ENCODE data around the gene GCM1. TPM values are rescaled to one million over a fixed set of nuclear protein-coding genes. Genes with fewer than 3 reads are reported as not detected.
A peak's percentile ranks its signal among the peaks of the same experiment; 100 is the strongest.

GCM1 gene
- total RNA-seq (2014; rRNA removed; shearing (Covaris generic)), result not detected in 2 replicates
- polyA plus RNA-seq (2015; cell fraction: cytosol; rRNA removed), result not detected in 2 replicates
- not detected in 2 replicates for polyA plus RNA-seq (2015; cell fraction: nucleus; rRNA removed)

GRCh38 chr6:53148684-53149083, at the start of gene GCM1:
Gene GCM1, minus strand, starts transcription at chr6:53148841. Its CDS starts 3,209 bp downstream, at chr6:53145632.
- no peak for DNase-seq (ENCODE audit: low read depth, low spot score)
- in situ Hi-C loops (cut with HindIII; ENCODE audit: low pct_unique_long_range_greater_than_20kb, low sequenced_read_pairs), result no loop called here

GRCh38 chr6:53197553-53197952, 48.9 kb upstream of the GCM1 start:
- in situ Hi-C loops (cut with HindIII; ENCODE audit: low pct_unique_long_range_greater_than_20kb, low sequenced_read_pairs), result no loop called here

GRCh38 chr6:53195048-53195447, 46.4 kb upstream of the GCM1 start:
- in situ Hi-C loops (cut with HindIII; ENCODE audit: low pct_unique_long_range_greater_than_20kb, low sequenced_read_pairs), result no loop called here
- DNase-seq (ENCODE audit: low read depth, low spot score), result no peak

More at GRCh38 chr6:53197553-53197952, 48.9 kb upstream of the GCM1 start:
- no peak for DNase-seq (ENCODE audit: low read depth, low spot score)

GRCh38 chr6:53192682-53193188, 44.1 kb upstream of the GCM1 start:
- in situ Hi-C loops (cut with HindIII; ENCODE audit: low pct_unique_long_range_greater_than_20kb, low sequenced_read_pairs), result no loop called here
- DNase-seq (ENCODE audit: low read depth, low spot score), result peak; percentile 41

- in situ Hi-C loops (cut with HindIII; ENCODE audit: low pct_unique_long_range_greater_than_20kb, low sequenced_read_pairs), result no loop called here
- DNase-seq (ENCODE audit: low read depth, low spot score), result no peak
Observed at GRCh38 chr6:53189554-53189953, 40.9 kb upstream of the GCM1 start.

GRCh38 chr6:53188833-53189232, 40.2 kb upstream of the GCM1 start:
- in situ Hi-C loops (cut with HindIII; ENCODE audit: low pct_unique_long_range_greater_than_20kb, low sequenced_read_pairs), result no loop called here

GRCh38 chr6:53180678-53181077, 32.0 kb upstream of the GCM1 start:
- no peak for DNase-seq (ENCODE audit: low read depth, low spot score)
- in situ Hi-C loops (cut with HindIII; ENCODE audit: low pct_unique_long_range_greater_than_20kb, low sequenced_read_pairs), result no loop called here

More at GRCh38 chr6:53188833-53189232, 40.2 kb upstream of the GCM1 start:
- DNase-seq (ENCODE audit: low read depth, low spot score), result no peak

- in situ Hi-C loops (cut with HindIII; ENCODE audit: low pct_unique_long_range_greater_than_20kb, low sequenced_read_pairs), result no loop called here
- DNase-seq (ENCODE audit: low read depth, low spot score), result no peak
Observed at GRCh38 chr6:53179961-53180651, 31.5 kb upstream of the GCM1 start.

GRCh38 chr6:53178837-53179432, 30.3 kb upstream of the GCM1 start:
- in situ Hi-C loops (cut with HindIII; ENCODE audit: low pct_unique_long_range_greater_than_20kb, low sequenced_read_pairs), result no loop called here
- DNase-seq (ENCODE audit: low read depth, low spot score), result no peak

GRCh38 chr6:53175027-53175426, 26.4 kb upstream of the GCM1 start:
- DNase-seq (ENCODE audit: low read depth, low spot score), result no peak
- in situ Hi-C loops (cut with HindIII; ENCODE audit: low pct_unique_long_range_greater_than_20kb, low sequenced_read_pairs), result no loop called here

- in situ Hi-C loops (cut with HindIII; ENCODE audit: low pct_unique_long_range_greater_than_20kb, low sequenced_read_pairs), result no loop called here
- no peak for DNase-seq (ENCODE audit: low read depth, low spot score)
Observed at GRCh38 chr6:53172468-53172803, 23.8 kb upstream of the GCM1 start.

GRCh38 chr6:53171605-53172467, 23.2 kb upstream of the GCM1 start:
- in situ Hi-C loops (cut with HindIII; ENCODE audit: low pct_unique_long_range_greater_than_20kb, low sequenced_read_pairs), result no loop called here
- peak; percentile 75 for DNase-seq (ENCODE audit: low read depth, low spot score)

GRCh38 chr6:53168516-53169267, 20.1 kb upstream of the GCM1 start:
- in situ Hi-C loops (cut with HindIII; ENCODE audit: low pct_unique_long_range_greater_than_20kb, low sequenced_read_pairs), result no loop called here
- DNase-seq (ENCODE audit: low read depth, low spot score), result no peak

- in situ Hi-C loops (cut with HindIII; ENCODE audit: low pct_unique_long_range_greater_than_20kb, low sequenced_read_pairs), result no loop called here
Observed at GRCh38 chr6:53165293-53165692, 16.7 kb upstream of the GCM1 start.

GRCh38 chr6:53162606-53163005, 14.0 kb upstream of the GCM1 start:
- in situ Hi-C loops (cut with HindIII; ENCODE audit: low pct_unique_long_range_greater_than_20kb, low sequenced_read_pairs), result no loop called here
- no peak for DNase-seq (ENCODE audit: low read depth, low spot score)

More at GRCh38 chr6:53165293-53165692, 16.7 kb upstream of the GCM1 start:
- no peak for DNase-seq (ENCODE audit: low read depth, low spot score)

GRCh38 chr6:53161481-53162009, 12.9 kb upstream of the GCM1 start:
- DNase-seq (ENCODE audit: low read depth, low spot score), result no peak
- in situ Hi-C loops (cut with HindIII; ENCODE audit: low pct_unique_long_range_greater_than_20kb, low sequenced_read_pairs), result no loop called here

GRCh38 chr6:53159558-53159957, 10.9 kb upstream of the GCM1 start:
- DNase-seq (ENCODE audit: low read depth, low spot score), result peak; percentile 42
- in situ Hi-C loops (cut with HindIII; ENCODE audit: low pct_unique_long_range_greater_than_20kb, low sequenced_read_pairs), result no loop called here
